Activated CD4-positive, alpha-beta T cell treated with anti-CD3 and anti-CD28 coated beads, Interleukin-2, Interleukin-4, amounts not matched to agents 100 ng/mL and 50 ng/mL, durations not matched to agents 16 hours and 8 hours (primary cell): ENCODE measurements around the gene MCOLN2.
"Not testable (repeated sequence)": the region's sequence is repeated elsewhere in the genome, so short reads cannot be mapped to it uniquely, and the experiment has no call there.

Experiments used
- DNase-seq: peaks from one replicate; pipeline ENCODE4 v3.0.0-alpha.2; 2020; ENCODE audit warnings: low spot score

The MCOLN2 gene

DNA sequence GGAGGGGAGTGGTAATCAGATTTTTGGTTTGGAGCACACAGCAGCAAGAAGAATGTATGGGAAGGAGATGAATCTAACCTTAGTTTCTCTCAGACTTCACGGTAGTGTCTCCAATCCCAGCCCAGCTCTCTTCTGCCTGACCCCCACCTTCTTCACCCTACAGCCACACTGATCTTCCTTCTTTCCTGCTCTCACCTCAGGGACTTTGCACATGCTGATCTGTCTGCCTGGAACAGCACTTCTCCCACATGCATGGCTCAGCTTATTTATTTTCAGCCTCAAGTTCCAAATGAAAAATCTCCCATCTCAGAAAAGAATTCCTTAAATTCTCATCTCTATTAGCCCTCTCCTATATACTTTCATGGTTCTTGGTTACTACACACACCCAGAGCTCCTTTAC lies 55.1 kb downstream of the MCOLN2 start:
- DNase-seq = no peak

DNA sequence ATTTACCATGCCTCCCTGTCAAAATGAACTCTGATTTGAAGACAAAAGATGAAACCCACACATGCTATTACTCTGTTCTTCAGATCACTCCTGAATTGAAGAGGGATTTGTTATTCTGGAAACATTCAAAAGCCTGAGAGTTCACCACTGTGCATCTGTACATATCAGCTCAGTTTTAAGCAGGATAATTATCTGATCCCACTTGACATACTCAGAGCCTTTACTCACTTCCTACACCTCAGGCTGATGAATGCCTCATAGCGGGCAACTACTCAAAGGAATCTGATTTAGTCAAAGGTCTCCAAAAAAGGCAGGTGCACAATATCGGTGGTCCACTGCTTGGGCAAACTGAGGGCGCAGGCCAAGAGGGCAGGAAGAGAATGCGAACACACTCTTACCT lies 56.4 kb downstream of the MCOLN2 start:
- no peak for DNase-seq

DNA sequence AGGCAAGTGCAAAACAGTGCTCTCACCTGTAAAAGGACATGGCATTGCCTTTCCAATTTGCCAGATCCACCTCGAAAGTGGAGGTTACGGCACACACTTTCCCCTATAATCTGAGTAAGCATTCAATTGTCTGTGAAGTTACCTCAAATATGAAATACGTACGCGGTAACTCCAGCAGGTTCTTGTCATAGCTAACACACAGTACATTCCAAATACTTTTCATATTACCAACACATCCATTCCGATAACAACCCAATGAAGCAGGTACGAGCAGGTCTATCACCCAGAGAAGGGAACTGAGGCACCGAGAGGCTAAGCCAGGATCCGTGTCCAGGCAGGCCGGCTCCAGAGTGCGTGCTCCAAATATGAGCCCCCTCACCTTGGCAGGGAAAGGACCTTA lies 57.2 kb downstream of the MCOLN2 start:
- no peak for DNase-seq

DNA sequence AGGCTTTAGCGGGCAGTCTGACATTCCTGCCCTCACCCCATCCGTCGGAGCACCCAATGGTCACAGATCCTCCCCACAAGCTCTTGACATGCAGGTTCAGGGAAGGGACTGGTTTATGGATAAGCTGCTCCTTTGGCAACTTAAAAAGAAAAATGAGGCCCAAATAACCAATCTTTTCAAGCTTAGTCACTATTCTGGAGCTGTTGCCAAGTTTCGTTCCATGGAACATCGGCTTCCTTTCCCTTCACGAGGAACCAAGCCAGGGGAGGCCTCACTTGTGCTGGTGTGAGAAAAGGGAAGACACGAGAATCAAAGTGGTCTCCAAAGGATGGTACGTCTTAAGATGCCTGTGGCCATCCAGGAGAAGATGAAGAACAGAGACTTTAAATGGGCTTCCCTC lies 57.8 kb downstream of the MCOLN2 start:
- DNase-seq = no peak

DNA sequence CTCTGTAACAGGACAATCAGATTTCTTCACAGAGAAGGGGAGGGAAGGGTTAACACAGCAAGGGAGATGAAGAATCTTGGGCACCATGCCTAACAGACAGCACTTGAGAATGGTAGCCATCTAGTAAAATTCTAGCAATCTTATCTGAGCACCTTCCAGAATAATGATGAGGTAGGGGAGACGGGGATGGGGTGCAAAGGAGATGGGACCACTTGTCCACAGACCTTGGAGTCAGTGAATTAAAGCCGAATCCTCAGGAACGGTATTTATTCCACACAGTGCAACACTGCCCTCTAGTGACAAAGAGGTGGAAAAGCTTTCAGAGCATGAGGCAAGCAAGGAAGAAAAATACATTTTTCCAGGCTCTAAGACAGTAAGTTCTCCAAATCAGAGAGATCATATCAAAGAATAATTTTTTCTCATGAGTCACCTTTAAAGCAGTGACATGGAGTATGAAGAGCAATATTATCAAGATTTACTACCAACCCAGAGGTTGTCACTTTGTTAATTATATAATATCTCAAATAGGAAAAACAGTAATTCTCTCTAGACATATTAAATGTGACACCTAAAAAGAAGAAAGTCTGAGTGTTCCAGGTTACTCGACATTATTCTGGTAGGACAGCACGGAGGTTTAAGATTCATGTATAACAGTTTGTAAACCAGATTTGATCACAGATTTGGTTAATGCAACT lies 60.6 kb downstream of the MCOLN2 start:
- peak; percentile 53 for DNase-seq

DNA sequence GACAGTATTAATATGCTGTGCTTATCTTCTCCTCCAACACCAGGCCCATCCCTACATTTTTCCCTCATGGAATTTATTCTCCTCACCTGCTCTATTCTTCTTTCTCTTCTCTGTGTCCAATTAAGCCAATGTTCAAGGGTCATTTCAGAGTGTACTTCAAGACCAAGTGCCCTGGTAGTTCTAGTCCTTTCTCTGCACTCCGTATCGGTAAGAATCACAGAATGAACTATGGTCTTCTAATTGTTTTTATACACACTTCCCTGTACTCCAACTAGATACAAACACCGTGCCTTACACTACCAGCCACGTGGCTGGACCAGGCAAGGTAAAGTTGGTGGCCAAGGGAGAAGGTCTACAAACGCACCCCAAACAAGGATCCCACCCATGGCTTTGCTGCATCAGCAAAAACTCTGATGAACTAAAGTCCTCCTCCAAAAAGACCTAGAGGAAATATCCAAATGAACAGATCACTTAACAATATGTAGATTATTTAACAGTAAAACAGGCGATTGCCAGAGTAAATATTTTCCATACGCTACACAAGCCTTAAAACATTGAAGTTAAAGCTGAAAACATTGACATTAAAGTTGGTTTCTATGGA lies 63.8 kb downstream of the MCOLN2 start:
- no peak for DNase-seq

DNA sequence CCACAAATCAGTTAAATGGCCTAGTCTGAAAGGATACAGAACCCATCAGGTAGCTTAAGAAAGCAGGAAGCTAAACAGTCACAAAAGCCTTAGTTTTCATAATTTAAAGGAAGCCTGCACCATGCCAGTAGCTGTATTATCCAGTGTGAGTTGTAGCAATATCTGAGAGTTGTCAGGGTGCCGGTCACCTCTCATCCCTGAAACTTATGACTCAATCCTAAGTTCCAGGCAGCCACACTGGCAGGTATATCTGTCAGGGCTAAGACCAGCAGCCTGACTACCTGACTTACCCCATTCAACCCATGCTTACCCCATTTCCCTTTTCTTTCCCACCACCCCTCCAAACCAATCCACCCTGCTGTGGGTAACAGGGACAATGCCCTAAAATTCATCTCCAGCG lies 66.1 kb downstream of the MCOLN2 start:
- no peak for DNase-seq

DNA sequence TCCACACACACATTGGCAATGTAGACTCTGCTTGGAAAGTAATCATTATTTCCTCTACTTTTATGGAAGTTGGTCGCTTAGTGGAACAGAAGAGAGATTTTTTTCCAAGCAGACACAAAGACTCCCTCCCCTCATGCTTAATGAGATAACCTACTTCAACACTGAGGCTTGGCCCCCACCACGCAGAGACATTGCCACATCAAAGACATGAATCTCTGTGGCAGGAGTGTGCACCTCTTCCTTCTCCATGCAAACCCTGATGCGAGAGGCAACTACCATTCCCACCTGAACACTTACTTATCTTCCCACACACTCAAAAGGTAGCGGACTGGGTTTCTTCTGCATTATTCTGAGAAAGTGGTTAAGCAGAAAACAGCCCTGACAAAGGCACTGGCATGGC lies 66.6 kb downstream of the MCOLN2 start:
- no peak for DNase-seq

DNA sequence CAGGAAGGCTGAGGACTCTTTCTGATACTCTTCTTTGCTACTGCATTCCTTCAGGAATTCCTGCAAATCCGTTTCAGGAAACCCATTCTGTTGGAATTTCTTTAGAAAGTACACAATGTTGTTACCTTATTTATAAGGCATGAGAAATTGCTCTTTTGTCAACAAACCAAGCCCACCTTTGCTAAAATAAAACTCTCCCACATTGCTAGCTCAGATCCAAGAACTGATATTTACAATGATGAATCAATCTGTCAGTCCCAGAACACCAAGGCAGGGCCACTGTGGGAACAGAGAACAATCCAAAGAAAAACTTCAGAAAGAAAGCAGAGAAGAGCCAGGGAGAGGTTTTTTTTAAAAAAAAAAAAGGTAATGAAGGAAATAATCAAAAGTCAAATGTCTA lies 67.3 kb downstream of the MCOLN2 start:
- DNase-seq = no peak

DNA sequence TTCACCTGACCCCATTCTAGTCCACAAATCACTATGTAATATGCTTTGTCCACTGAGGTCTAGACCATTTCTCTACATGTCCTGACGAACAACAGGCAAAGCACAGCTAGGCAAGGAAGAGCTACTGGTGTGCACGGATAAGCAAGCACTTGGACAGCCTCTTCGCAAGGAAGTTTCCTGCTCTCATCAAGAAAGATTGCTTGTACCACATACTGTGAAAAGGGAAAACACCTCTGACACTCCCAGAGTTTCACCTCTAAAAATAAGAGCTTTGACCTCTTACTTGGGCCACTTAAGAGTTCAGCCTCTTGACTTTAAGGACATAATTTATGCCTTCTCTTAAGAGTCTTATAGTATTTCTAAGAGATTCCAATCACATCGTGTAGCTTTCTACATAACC lies 67.9 kb downstream of the MCOLN2 start:
- no peak for DNase-seq

DNA sequence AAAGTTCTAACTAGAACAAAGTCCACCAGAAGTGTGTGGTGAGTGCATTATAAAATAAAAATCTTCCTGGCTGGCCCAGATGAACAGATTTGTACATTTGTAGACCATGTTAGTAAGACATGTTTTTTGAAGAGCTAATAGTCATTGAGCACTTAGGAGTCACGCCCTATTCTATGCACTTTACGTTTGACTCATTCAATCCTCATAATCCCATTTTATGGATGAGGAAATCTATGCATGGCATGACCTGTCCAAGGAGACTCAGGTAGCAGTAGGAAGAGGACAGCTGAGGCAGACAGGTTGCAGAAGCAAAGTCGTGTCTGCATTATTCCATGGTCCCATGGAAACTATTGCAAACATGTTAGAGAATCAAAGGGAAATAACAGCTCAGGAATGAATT lies 73.6 kb downstream of the MCOLN2 start:
- no peak for DNase-seq

DNA sequence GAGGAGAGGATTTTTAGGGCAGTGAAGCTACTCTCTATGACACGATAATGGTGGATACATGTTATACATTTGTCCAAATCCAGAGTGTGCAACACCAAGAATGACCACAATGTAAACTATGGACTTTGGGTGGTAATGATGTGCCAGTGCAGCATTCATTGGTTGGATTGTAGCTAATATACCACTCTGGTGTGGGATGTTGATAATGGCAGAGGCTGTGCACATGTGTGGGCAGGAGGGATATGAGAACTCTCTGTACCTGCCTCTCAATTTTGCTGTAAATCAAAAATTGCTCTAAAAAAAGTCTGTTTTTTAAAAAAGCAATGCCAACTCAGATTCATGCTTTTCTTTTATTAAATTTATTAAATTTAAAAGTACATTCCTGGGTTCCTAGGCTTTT lies 76.8 kb downstream of the MCOLN2 start:
- no peak for DNase-seq

DNA sequence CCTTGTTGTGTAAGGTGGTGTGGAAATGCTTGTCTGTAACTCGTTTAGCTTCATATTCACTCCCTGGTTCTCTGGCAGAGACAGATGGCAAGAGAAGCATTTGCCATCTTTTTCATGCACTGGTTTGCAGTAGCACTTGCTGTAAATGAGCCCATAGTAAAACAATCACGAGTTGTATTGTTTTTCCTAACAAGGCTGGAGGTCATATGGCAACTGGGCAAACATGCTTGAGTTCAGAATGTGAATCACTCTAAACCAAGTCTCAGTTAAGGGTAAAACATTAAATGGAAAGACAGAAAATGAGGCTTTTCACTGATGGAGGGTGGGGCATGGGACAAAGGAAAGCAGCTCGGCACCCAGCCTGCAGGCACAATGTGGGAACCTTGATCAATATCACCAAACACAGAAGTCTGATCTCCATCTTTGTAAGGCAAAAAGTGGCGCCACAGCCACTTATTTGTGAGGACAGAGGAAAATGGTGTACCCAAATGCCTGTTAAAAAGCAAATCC lies 77.4 kb downstream of the MCOLN2 start:
- no peak for DNase-seq

DNA sequence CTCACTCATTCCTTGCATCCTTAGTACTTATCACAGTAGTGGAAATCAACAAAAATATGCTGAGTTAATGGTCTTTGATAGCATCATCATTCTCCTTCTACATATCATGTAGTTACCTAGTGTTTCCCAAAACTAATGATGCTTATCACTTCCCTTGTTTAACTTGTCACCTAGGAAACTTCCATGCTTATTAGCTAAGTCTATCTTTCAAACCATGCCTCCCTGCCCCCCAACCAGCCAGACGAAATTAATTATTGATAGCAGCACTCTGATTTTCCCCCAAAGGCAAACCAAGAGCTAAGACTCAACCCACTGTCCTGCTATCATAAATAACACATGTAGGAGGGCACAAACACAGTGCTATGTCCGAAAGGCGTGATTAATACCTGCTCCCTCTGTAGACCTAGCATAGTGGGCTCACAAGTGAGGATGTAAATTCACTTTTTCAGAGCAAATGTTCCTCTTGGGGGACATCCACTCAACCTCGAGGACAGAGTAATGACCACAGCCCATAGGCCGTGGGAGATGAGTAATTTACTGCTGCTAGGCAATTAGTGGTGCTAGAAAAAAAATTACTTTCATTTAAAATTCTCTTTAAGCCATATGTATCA lies 78.1 kb downstream of the MCOLN2 start:
- no peak for DNase-seq

DNA sequence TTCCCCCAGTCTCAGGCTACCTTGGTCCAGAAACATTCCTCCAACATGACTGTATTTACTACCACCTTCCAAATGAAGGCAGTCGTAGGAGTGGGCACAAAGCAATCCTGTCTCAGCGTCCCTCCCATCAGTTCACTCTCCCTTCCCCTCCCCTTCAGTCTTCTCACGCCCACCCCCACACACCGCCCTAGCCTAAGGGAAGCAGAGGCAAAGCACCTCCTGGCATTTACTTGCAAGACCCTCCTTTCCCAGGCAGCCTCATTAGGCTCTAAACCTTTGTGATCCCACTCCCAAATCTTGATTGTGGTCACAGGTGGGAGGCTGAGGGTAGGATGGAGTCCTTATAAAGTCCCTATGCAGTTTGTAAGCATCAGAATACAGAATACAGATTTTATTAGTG lies 80.0 kb downstream of the MCOLN2 start:
- no peak for DNase-seq

DNA sequence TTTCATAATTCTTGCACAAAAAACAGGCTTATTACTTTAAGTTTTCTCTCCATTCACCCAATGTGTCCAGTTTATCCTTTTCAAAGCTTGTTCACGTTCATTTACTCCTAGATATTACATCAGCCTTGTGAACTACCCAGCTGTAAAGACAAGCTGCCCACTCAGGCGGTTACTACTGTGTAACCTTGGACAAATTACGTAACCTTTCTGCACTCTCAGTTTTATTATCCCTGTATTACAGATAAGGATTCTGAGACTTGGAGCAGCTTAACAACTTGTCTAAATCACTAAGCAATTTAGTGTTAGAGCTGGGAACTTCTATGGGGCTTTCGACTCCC lies 83.4 kb downstream of the MCOLN2 start:
- no peak for DNase-seq

DNA sequence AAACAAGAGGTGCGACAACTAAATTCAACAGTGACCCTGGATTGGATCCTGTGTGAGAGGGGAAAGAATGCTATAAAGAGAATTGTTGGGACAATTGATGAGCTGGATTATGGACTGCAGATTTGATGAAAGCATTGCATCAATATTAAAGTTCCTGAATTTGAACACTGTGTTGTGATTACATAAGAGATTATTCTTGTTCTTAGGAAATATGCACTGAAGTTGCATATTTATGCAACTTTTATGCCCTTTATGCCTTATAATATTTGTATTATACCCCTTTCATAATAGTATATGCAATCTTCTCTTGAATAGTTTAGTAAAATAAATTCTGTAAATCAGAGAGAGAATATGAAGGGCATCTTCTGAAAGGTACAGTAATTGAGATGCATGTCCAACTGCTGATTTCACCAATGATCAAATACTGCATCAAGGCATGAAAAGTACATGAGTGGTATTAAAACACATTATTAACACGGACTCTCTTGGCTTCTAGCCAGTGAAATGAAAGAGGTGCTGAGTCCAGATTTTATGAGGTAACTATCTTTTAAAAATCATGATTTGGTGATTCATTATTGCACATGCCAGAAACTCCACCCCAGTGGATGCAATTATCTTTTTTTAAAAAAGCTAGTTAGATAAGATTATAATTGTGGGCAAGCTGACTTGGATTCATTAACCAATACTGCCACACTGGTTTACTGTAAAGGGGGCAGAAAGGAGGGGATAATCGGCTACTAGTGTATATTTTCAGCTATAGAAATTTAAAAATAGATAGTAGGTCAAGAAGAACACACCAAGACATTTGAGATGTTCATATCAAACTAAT lies 84.0 kb downstream of the MCOLN2 start:
- no peak for DNase-seq

DNA sequence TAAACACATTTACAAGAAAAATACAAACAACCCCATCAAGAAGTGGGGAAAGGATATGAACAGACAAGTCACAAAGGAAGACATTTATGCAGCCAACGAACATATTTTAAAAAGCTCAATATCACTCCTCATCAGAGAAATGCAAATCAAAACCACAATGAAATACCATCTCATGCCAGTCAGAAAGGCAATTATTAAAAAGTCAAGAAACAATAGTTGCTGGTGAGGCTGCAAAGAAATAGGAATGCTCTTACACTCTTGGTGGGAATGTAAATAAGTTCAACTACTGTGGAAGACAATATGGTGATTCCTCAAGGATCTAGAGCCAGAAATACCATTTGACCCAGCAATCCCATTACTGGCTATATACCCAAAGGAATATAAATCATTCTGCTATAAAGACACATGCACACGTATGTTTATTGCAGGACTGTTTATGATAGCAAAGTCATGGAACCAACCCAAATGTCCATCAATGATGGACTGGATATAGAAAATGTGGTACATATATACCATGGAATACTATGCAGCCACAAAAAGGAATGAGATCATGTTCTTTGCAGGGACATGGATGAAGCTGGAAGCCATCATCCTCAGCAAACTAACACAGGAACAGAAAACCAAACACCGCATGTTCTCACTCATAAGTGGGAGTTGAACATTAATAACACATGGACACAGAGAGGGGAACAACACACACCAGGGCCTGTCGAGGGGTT lies 88.0 kb downstream of the MCOLN2 start:
- DNase-seq = not testable (repeated sequence)

DNA sequence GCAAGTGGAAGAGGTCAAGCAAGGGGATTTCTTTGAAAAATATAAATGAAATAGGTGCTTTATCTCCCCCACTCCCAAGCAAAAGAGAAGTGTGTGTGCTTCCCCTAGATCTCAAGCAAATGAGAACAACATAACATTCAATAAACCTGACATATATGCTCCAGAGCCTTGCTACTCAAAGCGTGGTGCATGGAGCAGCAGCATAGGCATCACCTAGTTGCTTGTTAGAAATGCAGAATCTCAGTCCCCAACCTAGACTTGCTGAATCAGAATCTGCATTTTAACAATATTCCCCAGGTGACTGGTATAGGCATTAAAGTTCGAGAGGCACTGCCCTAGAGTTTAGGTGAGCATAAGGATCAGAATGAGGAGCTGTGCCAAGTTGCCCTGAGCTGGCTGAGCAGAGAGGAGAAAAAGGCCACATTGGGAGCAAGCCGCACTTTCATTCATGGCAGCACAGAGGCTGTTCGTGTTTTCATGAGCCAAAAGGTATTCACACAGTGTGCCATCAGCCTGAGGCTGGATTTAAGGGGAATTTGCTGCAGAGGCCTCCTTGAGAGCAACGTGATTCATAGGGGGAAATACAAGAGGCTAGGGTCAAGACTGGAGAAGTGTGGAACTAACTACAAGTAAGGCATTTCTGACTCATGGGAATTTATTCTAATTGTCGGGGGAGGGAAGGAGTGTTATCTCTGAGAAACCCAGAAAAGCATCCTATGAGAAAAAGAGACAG lies 89.7 kb downstream of the MCOLN2 start:
- DNase-seq = no peak

DNA sequence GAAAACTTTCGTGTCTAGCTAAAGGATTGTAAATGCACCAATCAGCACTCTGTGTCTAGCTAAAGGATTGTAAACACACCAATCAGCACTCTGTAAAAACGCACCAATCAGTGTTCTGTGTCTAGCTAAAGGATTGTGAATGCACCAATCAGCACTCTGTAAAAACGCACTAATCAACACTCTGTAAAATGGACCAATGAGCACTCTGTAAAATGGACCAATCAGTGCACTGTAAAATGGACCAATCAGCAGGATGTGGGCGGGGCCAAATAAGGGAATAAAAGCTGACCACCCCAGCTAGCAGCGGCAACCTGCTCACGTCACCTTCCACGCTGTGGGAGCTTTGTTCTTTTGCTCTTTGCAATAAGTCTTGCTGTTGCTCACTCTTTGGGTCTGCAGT lies 94.2 kb downstream of the MCOLN2 start:
- DNase-seq = not testable (repeated sequence)

DNA sequence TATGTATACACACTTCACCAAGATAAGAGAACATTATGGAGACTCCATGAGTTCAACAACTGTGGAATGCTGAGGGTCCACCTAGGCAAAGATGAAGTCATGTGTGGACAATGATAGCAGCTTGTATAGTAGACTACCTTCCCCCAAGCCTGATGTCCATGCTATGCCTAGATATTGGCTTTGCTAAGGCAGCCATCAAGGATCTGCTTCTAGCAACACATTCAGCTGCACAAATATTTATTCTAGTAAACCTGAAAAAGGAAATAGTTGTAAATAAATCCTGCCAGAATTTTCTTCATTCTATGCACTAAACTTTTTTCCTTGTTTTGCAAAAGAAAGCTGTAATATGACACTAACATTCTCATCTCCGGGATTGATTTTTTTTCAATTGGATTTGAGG lies 96.9 kb downstream of the MCOLN2 start:
- DNase-seq = no peak
